PFSK-1 (cell line): ENCODE results near the gene MICB.

Experiments
- FOXP2 ChIP-seq: optimal IDR thresholded peaks from 2 replicates; pipeline ENCODE3; 2011; ENCODE audit warnings: borderline replicate concordance, control low read depth, inconsistent platforms; ENCODE audit not compliant: insufficient read depth; ENCODE audit errors: extremely low read length, extremely low read depth
- POLR2AphosphoS5 ChIP-seq: IDR thresholded peaks from 2 replicates; pipeline ENCODE4 v1.6.1; 2012; ENCODE audit warnings: low read depth, mild to moderate bottlenecking, control low read depth, low read length, moderate library complexity
- SIN3A ChIP-seq: IDR thresholded peaks from 2 replicates; pipeline ENCODE4 v1.6.1; 2012; ENCODE audit warnings: mild to moderate bottlenecking, low read length, moderate library complexity, borderline replicate concordance; ENCODE audit not compliant: insufficient read depth
- TAF1 ChIP-seq: IDR thresholded peaks from 2 replicates; pipeline ENCODE4 v1.6.1; 2012; ENCODE audit warnings: low read length, control low read depth, borderline replicate concordance; ENCODE audit not compliant: insufficient read depth
- TF ChIP-seq, protein P1 (sequence below), 2 experiments: IDR thresholded peaks; 2 replicates each; pipeline versions ENCODE4 v1.6.1 to v1.8.0; 2011 to 2012; ENCODE audit warnings: low read depth in 2 of 2, low read length in 2 of 2, control low read depth in 1 of 2, inconsistent platforms in 1 of 2, mild to moderate bottlenecking in 1 of 2, moderate library complexity in 1 of 2; ENCODE audit not compliant: insufficient read depth in 1 of 2

The MICB gene

DNA sequence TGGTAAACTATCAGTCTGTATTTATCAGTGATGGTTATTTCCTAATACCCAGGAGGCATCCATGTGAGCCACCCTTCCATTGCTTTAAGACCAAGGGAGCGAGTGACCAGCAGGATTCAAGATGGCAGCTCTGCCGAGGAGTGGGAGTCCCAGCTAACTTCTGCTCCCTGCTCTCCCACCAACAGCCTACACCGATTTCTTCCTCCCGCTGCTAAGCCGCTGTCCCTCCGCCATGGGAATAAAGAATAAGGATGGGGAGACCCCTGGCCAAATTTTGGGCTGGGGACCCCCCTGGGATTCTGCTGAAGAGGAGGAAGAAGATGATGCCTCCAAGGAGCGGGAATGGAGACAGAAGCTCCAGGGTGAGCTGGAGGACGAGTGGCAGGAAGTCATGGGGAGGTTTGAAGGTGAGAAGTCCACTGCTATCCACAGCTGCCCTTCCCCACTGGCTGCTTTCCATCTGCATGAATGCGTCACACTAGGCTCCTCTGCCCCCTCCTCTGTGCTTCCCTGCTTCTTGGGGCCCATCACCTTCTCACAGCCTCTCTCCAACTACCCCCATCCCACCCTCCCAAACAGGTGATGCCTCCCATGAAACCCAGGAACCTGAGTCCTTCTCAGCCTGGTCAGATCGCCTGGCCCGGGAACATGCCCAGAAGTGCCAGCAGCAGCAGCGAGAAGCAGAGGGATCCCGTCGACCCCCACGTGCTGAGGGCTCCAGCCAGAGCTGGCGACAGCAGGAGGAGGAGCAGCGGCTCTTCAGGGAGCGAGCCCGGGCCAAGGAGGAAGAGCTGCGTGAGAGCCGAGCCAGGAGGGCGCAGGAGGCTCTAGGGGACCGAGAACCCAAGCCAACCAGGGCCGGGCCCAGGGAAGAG, 59.7 kb downstream of the MICB start:
- no peak for TF ChIP-seq POLR2AphosphoS5

DNA sequence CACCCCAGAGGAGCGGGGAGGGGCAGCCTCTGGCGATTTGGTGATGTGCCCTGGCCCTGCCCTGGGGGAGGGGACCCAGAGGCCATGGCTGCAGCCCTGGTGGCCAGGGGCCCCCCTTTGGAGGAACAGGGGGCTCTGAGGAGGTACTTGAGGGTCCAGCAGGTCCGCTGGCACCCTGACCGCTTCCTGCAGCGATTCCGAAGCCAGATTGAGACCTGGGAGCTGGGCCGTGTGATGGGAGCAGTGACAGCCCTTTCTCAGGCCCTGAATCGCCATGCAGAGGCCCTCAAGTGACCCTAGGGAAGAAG, 60.3 kb downstream of the MICB start:
- TF ChIP-seq, protein P1, sequence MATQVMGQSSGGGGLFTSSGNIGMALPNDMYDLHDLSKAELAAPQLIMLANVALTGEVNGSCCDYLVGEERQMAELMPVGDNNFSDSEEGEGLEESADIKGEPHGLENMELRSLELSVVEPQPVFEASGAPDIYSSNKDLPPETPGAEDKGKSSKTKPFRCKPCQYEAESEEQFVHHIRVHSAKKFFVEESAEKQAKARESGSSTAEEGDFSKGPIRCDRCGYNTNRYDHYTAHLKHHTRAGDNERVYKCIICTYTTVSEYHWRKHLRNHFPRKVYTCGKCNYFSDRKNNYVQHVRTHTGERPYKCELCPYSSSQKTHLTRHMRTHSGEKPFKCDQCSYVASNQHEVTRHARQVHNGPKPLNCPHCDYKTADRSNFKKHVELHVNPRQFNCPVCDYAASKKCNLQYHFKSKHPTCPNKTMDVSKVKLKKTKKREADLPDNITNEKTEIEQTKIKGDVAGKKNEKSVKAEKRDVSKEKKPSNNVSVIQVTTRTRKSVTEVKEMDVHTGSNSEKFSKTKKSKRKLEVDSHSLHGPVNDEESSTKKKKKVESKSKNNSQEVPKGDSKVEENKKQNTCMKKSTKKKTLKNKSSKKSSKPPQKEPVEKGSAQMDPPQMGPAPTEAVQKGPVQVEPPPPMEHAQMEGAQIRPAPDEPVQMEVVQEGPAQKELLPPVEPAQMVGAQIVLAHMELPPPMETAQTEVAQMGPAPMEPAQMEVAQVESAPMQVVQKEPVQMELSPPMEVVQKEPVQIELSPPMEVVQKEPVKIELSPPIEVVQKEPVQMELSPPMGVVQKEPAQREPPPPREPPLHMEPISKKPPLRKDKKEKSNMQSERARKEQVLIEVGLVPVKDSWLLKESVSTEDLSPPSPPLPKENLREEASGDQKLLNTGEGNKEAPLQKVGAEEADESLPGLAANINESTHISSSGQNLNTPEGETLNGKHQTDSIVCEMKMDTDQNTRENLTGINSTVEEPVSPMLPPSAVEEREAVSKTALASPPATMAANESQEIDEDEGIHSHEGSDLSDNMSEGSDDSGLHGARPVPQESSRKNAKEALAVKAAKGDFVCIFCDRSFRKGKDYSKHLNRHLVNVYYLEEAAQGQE (IDR thresholded peaks at IDR 0.05; ENCODE audit: insufficient read depth in 1 of 2, low read depth in 2 of 2, low read length in 2 of 2), result no peak
- TF ChIP-seq SIN3A, result no peak
- no peak for TF ChIP-seq POLR2AphosphoS5
- TF ChIP-seq TAF1, result no peak
- TF ChIP-seq FOXP2, result no peak

DNA sequence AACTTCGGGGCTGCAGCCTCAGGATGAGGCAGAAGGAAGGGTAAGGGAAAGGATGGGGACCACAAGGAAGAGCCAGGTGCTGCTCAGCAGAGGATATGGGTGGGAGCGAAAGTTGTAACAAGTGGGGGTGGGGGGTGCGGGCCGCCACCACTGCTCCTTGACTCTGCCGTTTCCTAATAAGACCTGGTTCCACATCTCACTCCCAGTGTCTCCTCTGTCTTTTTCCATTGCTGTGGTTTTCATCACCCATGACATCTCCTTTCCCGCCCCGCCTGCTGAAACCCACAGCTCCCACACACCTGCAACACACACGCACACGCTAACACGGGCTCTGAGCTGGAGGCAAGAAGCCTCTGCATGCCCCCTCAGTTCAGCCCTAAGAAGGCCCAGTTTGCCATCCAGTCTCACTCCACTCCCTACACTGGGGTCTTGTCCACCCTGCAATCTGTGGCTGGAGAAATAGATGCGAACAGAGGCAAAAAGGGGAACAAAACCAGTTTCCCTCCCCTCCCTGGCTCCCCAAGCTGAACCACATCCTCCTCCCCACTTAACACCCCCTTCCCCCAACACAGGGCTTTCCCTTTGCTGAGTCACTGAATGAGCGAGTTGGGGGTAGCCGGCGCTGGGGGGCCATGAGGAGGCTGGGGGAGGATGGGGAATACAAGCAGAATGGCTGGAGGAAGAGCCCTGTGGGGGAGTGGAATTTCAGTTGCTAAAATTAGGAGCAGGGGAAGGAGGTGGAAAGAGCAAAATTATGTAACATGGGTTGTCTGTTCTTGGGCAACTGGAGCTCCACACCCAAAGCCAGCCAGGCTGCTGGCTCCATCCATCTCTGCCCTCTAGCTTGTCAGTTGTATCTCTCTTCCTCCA, 60.9 kb downstream of the MICB start:
- TF ChIP-seq TAF1 (no peak), FOXP2 (no peak), POLR2AphosphoS5 (no peak), SIN3A (no peak)
- TF ChIP-seq, protein P1 (IDR thresholded peaks at IDR 0.05; ENCODE audit: insufficient read depth in 1 of 2, low read depth in 2 of 2, low read length in 2 of 2), result no peak

DNA sequence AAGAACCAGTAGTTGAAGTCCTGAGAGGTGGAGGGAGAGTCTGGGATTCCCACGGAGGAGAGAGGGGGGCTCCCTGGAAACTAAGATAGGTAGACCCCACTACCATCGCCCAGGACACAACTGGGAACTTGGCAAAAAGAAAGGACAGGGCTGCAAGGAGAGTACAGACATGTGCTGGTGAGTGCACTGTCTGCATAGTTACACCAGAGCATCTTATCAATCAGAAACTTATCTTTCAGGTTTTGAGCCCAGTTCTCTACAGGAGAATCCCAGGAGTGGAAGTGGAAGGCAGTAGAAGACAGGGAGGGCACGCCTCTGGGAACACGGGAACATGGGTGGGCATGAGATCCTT, 61.6 kb downstream of the MICB start:
- TF ChIP-seq TAF1, result no peak
- no peak for TF ChIP-seq FOXP2
- TF ChIP-seq SIN3A, result no peak
- TF ChIP-seq, protein P1 (IDR thresholded peaks at IDR 0.05; ENCODE audit: insufficient read depth in 1 of 2, low read depth in 2 of 2, low read length in 2 of 2), result no peak
- TF ChIP-seq POLR2AphosphoS5, result no peak

DNA sequence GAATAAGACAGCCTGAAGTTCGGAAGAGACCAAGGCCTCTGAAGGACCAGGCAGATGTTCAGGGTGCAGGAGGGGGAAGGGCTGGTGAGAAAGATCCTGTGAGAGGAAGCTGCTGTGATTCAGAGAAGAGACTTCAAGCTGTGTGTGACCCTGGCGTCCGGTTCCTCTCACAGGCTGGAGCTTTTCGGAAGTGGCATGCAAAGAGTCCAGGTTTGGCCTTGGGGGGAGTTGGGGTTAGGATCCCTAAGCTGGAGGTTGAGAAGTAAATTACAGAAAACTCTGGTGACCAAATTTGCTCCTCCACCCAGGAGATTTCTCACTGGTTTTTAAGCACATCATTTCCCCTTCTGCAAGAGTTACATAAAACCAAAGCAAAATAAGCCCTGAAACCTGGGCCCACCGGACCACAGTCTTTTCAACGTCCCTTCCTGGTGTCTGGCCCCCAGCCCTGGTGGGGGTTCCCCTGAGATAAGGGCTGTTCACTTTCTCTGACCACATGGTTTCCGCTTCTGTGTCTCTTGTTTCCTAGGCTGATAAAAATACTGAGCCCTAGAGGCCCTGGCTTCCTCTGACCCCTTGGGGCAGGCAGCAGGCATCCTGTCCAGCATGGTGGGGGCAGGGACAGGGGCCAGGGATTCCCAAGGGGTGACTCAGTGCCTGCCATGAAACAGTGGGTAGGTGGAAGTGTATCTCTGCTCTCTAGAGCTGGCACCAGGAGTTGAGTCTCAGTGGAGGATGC, 62.2 kb downstream of the MICB start:
- TF ChIP-seq FOXP2 (no peak), SIN3A (no peak), TAF1 (no peak), POLR2AphosphoS5 (no peak)
- TF ChIP-seq, protein P1 (IDR thresholded peaks at IDR 0.05; ENCODE audit: insufficient read depth in 1 of 2, low read depth in 2 of 2, low read length in 2 of 2), result no peak
